ENCODE data around the gene PRICKLE1. TPM values are rescaled to one million over a fixed set of nuclear protein-coding genes. Genes with fewer than 3 reads are reported as not detected.

Gene PRICKLE1
- total RNA-seq, 4 donors from 2014 or later, result 5.9 to 61.4 (median 28.4) TPM

- intact Hi-C loops (cut with DNase I; ENCODE audit: low total_unique reads), result no loop called here
- Histone ChIP-seq H3K4me1 (no peaks in the 10 kb centered on the region), H3K36me3 (no peaks in the 10 kb centered on the region), H3K9me3 (no peaks in the 10 kb centered on the region), H3K27me3 (no peaks in the 10 kb centered on the region), H3K4me3 (no peak overlapping the region), H3K27ac (no peak overlapping the region)
- DNase-seq, result no peak
- no peak for TF ChIP-seq CTCF (IDR thresholded peaks at IDR 0.05)
- TF ChIP-seq POLR2A (IDR thresholded peaks at IDR 0.05), result no peak
Measured at GRCh38 chr12:42560977-42561376, 28.6 kb downstream of the PRICKLE1 start.

- TF ChIP-seq CTCF (IDR thresholded peaks at IDR 0.05) (no peak), POLR2A (IDR thresholded peaks at IDR 0.05) (no peak)
- Histone ChIP-seq H3K36me3 (no peaks in the 10 kb centered on the region), H3K4me1 (no peaks in the 10 kb centered on the region), H3K4me3 (no peak overlapping the region), H3K9me3 (no peaks in the 10 kb centered on the region), H3K27me3 (no peaks in the 10 kb centered on the region), H3K27ac (no peak overlapping the region)
- no peak for DNase-seq
- intact Hi-C loops (cut with DNase I; ENCODE audit: low total_unique reads), result no loop called here
Measured at GRCh38 chr12:42557586-42558172, 31.9 kb downstream of the PRICKLE1 start.

- H3K4me1 ChIP-seq, result no peaks in the 10 kb centered on the region
- TF ChIP-seq CTCF (IDR thresholded peaks at IDR 0.05), result no peak
- no peak for TF ChIP-seq POLR2A (IDR thresholded peaks at IDR 0.05)
- intact Hi-C loops (cut with DNase I; ENCODE audit: low total_unique reads), result no loop called here
Measured at GRCh38 chr12:42556917-42557316, 32.6 kb downstream of the PRICKLE1 start.

GRCh38 chr12:42552822-42553221, 36.7 kb downstream of the PRICKLE1 start:
- H3K36me3 ChIP-seq, result no peaks in the 10 kb centered on the region
- no peaks in the 10 kb centered on the region for H3K27me3 ChIP-seq
- intact Hi-C loops (cut with DNase I; ENCODE audit: low total_unique reads), result no loop called here
- DNase-seq, result no peak
- no peaks in the 10 kb centered on the region for H3K4me1 ChIP-seq
- TF ChIP-seq POLR2A (IDR thresholded peaks at IDR 0.05) (no peak), CTCF (IDR thresholded peaks at IDR 0.05) (no peak)
- no peak overlapping the region for H3K4me3 ChIP-seq
- no peak overlapping the region for H3K27ac ChIP-seq
- H3K9me3 ChIP-seq, result no peaks in the 10 kb centered on the region

More at GRCh38 chr12:42556917-42557316, 32.6 kb downstream of the PRICKLE1 start:
- no peaks in the 10 kb centered on the region for H3K9me3 ChIP-seq
- no peak overlapping the region for H3K4me3 ChIP-seq
- H3K27ac ChIP-seq, result no peak overlapping the region
- no peaks in the 10 kb centered on the region for H3K36me3 ChIP-seq
- no peak for DNase-seq
- no peaks in the 10 kb centered on the region for H3K27me3 ChIP-seq

- Histone ChIP-seq H3K4me3 (no peak overlapping the region), H3K9me3 (no peaks in the 10 kb centered on the region), H3K27me3 (no peaks in the 10 kb centered on the region), H3K36me3 (no peaks in the 10 kb centered on the region), H3K4me1 (peaks cover 0 to 7% of the 10 kb centered on the region in 2 donors), H3K27ac (no peak overlapping the region)
- TF ChIP-seq CTCF (IDR thresholded peaks at IDR 0.05) (no peak), POLR2A (IDR thresholded peaks at IDR 0.05) (no peak)
- intact Hi-C loops (cut with DNase I; ENCODE audit: low total_unique reads), result no loop called here
- DNase-seq, result no peak
Measured at GRCh38 chr12:42550800-42551199, 38.7 kb downstream of the PRICKLE1 start.

Data from uterus (tissue), 4 donors.